Measurements from ENCODE around the gene TMEM51.

Gene TMEM51

GRCh38 chr1:15178571-15179484, 25.3 kb downstream of the TMEM51 start:
- no peak for DNase-seq

DNA sequence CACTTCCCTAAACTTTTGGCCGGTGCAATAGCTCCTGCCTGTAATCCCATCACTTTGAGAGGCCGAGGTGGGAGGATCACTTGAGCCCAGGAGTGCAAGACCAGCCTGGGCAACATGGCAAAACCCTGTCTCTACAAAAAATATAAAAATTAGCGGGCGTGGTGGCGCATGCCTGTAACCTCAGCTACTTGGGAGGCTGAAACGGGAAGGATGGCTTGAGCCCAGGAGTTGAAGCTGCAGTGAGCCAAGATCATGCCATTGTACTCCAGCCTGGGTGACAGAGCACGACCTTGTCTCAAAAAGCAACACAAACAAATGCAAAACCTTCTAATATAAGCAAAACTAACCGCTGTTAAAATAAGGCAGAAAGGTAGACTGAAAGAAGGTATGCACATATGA, 25.9 kb downstream of the TMEM51 start:
- DNase-seq: no peak

DNA sequence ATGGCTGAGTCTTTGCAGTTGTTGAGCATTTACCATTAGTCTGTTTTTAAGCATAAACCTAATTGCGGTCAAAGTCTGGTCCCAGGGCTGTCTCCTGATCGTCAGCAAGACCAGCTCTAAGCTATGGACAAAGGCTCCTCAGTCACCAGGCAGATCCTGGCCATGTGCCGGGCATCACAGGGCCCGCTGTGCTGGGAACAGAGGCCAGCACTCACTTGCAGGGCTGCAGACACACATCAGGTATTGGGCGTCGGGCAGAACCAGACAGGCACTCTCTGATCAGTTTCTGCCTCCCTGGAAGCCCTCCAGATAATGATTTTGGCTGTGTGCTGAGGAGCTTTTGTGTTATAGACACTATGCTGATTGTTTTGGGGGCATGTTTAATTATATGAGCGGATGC, 26.6 kb downstream of the TMEM51 start:
- no peak for DNase-seq

GRCh38 chr1:15180945-15181523, 27.5 kb downstream of the TMEM51 start:
- no peak for DNase-seq

- DNase-seq: no peak
These were observed 28.0 kb downstream of the TMEM51 start for GRCh38 chr1:15181564-15181963.

- no peak for DNase-seq
These were observed 31.1 kb downstream of the TMEM51 start for GRCh38 chr1:15184436-15185241.

DNA sequence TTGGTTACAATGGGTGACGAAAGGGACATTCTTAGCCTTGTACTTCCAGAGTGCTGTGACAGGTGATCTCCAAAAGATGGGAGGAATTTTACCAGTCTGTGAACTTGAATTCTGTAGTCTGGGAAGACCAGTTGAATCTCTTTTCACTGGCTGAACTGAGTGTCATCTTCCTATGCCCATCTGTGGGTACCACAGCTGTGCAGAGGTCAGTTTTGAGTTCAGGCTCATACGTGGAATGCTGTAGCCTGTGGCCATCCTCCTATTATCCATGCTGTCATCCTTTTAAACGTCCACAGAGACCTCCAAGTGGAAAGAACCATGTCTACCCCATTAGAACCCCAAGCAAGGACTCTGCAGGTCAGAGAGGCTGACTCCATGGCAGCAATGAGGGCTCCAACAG, 32.1 kb downstream of the TMEM51 start:
- DNase-seq: no peak

DNA sequence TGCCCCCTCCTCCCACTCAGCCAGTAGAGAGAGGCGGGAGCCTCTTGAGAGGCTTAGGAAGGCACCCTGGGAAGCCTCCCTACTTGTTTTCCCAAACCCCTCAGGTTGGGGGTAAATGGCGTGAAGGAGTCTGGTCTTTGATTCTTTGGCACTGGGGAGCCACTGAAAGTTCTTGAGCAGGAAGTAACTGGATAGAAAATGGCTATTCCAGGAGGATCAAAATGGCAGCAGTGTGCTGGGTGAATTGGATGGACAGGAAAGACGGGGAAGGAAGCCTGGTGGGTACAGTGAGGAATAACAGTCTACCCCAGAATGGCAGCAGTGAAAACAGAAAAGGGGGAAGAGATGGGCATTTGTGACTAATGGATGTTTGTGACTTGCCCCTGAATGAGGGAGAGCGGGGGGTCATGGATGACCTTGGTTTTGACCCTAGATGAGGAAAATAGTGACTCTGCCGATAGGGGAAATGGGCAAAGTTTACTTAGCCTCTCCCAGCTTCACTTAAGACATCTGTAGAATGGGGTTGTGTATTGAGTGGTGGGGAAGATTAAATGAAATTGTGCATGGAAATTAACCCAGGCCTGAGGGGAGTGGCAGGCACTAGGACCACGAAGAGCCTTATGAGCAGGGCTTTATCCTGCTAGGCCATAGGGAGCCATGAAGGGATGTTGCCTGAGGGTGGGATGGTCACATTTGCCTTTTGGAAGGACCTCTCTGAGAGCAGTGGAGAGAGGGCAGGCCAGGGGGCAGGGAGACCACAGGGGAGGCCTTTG, 32.7 kb downstream of the TMEM51 start:
- DNase-seq: no peak

DNA sequence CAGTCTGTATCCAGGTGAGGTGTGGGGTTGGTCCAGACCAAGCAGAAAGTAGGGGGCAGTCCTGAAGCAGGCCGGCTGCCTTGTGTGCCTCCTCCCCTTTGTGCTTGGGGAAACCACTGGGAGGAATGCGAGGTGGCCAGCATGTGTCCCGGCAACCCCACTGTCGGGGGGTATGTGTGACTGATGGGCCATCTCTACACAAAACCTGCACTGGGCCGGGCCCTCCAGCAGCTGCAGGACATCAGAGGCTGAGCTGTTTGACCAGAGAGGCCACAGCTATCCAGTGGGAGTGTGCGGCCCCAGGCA, 33.3 kb downstream of the TMEM51 start:
- no peak for DNase-seq

- DNase-seq: no peak
These were observed 33.9 kb downstream of the TMEM51 start for GRCh38 chr1:15187175-15188129.

DNA sequence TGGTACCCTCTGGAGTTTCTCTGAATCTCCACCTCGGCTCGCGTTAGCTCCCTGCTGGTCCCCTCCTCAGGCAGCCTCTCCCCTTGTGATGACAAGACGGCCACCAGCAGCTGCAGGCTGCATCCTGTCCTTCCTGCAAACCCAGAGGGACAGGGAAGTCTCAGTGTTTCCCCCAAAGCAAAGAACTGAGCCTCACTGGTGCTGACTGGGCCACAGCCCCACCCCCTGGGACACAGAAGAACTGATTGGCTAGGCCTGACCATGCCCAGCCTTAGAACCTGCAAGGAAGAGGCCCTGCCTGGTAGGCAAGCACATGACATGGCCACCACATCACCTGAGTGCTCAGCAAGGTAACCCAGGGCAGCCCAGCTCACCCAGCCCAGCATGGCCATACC, 34.6 kb downstream of the TMEM51 start:
- no peak for DNase-seq

GRCh38 chr1:15188678-15189077, 35.1 kb downstream of the TMEM51 start:
- no peak for DNase-seq

DNA sequence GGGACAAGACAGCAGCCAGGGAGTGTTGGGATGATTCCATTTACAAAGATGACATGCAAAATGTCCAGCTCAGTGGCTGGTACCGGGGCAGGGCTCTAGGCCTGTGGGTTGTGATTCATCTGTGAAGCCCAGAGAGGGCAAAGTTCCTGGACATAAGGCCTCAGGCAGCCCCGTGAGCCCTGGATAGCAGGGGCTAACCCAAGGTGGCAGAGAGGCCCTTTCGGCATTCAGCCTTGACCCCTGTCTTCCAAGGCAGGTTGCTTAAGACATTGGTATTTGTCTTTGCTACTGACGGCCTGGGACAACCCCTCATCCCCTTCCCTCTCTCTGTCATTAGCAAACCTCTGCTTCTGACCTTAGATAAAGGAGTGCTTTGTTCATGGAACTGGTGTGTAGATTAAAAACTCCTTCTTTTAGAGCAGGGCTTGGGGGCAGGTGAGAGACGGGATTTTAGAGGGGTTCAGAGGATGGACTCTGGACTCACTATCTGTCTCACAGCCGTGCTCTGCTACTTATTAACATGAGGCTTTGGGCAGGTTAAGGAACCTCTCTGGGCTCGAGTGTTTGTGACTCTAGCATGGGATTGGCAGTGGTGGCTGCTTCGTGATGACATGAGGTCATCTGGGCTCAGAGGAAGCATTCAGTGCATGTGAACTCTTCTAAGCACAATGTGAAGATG, 36.3 kb downstream of the TMEM51 start:
- DNase-seq: no peak

DNA sequence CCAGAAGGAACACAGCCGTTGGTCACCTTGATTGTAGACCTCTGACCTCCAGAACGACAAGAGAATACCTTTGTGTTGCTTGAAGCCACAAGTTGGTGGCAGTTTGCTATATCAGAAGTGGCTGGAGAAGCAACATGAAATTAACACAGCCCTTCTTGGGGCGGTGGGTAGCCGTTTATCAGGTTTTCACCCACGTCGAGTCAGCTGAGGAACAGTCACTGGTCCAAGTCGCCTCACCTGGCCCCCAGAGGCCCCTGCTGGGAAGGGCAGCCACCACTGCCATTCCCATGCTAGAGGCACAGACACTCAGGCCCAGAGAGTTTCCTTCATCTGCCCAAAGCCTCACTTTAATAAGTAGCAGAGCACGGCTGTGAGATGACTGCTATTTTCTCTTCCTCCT, 37.7 kb downstream of the TMEM51 start:
- DNase-seq: no peak

DNA sequence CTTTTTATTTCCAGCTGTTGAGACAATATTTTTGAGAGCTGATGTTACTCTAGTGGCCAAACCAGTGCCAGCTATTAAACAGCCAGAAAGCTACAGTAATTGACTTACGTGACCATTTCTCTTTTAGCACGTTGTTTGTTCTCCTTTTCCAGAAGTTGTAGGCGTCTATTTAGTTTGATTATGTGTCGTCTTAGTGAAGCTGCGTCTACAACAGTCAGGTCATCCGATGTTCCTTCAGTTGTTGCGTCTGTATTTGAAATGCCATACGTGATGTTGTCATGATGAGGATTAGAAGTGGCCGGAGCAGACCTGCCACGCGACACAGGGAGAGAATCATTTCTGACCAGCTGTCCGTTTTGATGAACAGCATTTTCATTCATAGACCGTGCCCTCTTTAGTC, 38.2 kb downstream of the TMEM51 start:
- no peak for DNase-seq

- no peak for DNase-seq
These were observed 39.5 kb downstream of the TMEM51 start for GRCh38 chr1:15192916-15193550.

- DNase-seq: no peak
These were observed 42.0 kb downstream of the TMEM51 start for GRCh38 chr1:15195420-15196052.

GRCh38 chr1:15196069-15196468, 42.5 kb downstream of the TMEM51 start:
- no peak for DNase-seq

GRCh38 chr1:15196807-15197530, 43.4 kb downstream of the TMEM51 start:
- no peak for DNase-seq

All from CD4-positive, alpha-beta T cell treated with Interleukin-10 for 1 hour (primary cell).